GM12878 (cell line): ENCODE results near the gene SYF2. TPM values are rescaled to one million over a fixed set of nuclear protein-coding genes. Genes with fewer than 3 reads are reported as not detected.
A peak's percentile ranks its signal among the peaks of the same experiment; 100 is the strongest.

ENCODE experiments used
- ATAC-seq: fragments of 200-7000 bp; cut with Tn5 transposase; 3 replicates; pipeline ENCODE4 v1.9.1; 2020; ENCODE audit warnings: mild to moderate bottlenecking, moderate library complexity
- BruUV-seq: library from RNA; stranded (reverse); fragments of 400-500 nt; replicated peaks from 2 replicates; lab custom pipeline; 2021; lab: Mats Ljungman, UMichigan
- CTCF ChIA-PET: fragments of 300-600 bp; sonication (Branson Sonifier 250); formaldehyde crosslinking; extraction: SDS; loops from one replicate; lab custom pipeline; 2021; ENCODE audit warnings: inconsistent platforms; lab: Yijun Ruan, JAX
- POLR2A ChIA-PET: fragments of 350-600 bp; formaldehyde crosslinking; extraction: SDS; loops from one replicate; lab custom pipeline; 2021; ENCODE audit warnings: inconsistent platforms; lab: Charles Lee
- RAD21 ChIA-PET: fragments of 300-600 bp; sonication (Branson Sonifier 250); formaldehyde crosslinking; loops from one replicate; lab custom pipeline; 2023; ENCODE audit warnings: antibody characterized with exemption; ENCODE audit not compliant: unreplicated experiment; lab: Charles Lee
- SMC1A ChIA-PET: fragments of 300-600 bp; sonication (Branson Sonifier 250); formaldehyde crosslinking; loops from one replicate; lab custom pipeline; 2023; ENCODE audit not compliant: unreplicated experiment, uncharacterized antibody; lab: Charles Lee
- DNase-seq: peaks from one replicate; pipeline ENCODE4 v3.0.0-alpha.2; 2011; ENCODE audit warnings: low read depth, low spot score
- FAIRE-seq: peaks from 3 replicates; lab custom pipeline; 2011; peaks lifted over from hg19 to GRCh38; lab: Jason Lieb, UNC
- H2AFZ ChIP-seq: 2 replicates; pipeline ENCODE4 v1.6.0; 2011; ENCODE audit warnings: low read depth, low read length, control low read depth; ENCODE audit not compliant: control insufficient read depth
- H3K27ac ChIP-seq: 2 replicates; pipeline ENCODE4 v1.5.1; 2011; ENCODE audit warnings: control low read depth; ENCODE audit not compliant: control insufficient read depth, insufficient read depth
- H3K27me3 ChIP-seq, 2 experiments: replicated peaks in 1 of 2; 2 replicates each; pipeline versions ENCODE4 v1.6.0 to v1.6.1; 2011; ENCODE audit warnings: low read length in 1 of 2; ENCODE audit not compliant: control insufficient read depth in 2 of 2, insufficient read depth in 2 of 2
- H3K36me3 ChIP-seq, 2 experiments: 2 replicates each; pipeline ENCODE4 v1.5.1; 2011; ENCODE audit warnings: low read length in 1 of 2; ENCODE audit not compliant: control insufficient read depth in 2 of 2, insufficient read depth in 2 of 2
- H3K4me1 ChIP-seq: 2 replicates; pipeline ENCODE4 v1.6.1; 2011; ENCODE audit warnings: mild to moderate bottlenecking, low read length, moderate library complexity, mixed read lengths; ENCODE audit not compliant: control insufficient read depth, insufficient read depth
- H3K4me2 ChIP-seq: 2 replicates; pipeline ENCODE4 v1.6.0; 2011; ENCODE audit warnings: control low read depth; ENCODE audit not compliant: control insufficient read depth, insufficient read depth
- H3K4me3 ChIP-seq: fragments of 200-600 bp; sonication (generic); 2 replicates; pipeline ENCODE4 v1.5.1; 2016
- H3K79me2 ChIP-seq: 2 replicates; pipeline ENCODE4 v1.6.0; 2011; ENCODE audit warnings: low read length; ENCODE audit not compliant: control insufficient read depth, insufficient read depth
- H3K9ac ChIP-seq: 2 replicates; pipeline ENCODE4 v1.8.0; 2011; ENCODE audit warnings: low read length, control low read depth, mixed read lengths; ENCODE audit not compliant: control insufficient read depth, insufficient read depth
- H3K9me3 ChIP-seq: replicated peaks from 3 replicates; pipeline ENCODE4 v1.5.1; 2011; ENCODE audit warnings: mild to moderate bottlenecking, low read length; ENCODE audit not compliant: control insufficient read depth, insufficient read depth
- H4K20me1 ChIP-seq: 2 replicates; pipeline ENCODE4 v1.6.0; 2011; ENCODE audit not compliant: control insufficient read depth, insufficient read depth
- FOXM1 ChIP-seq: IDR thresholded peaks from 2 replicates; pipeline ENCODE4 v1.6.1; 2012; ENCODE audit warnings: low read depth, mild to moderate bottlenecking, inconsistent platforms, low read length, moderate library complexity
- POLR2A ChIP-seq: IDR thresholded peaks from 2 replicates; pipeline ENCODE4 v1.6.1; 2011; ENCODE audit warnings: low read depth, mild to moderate bottlenecking, low read length
- RUNX3 ChIP-seq: IDR thresholded peaks from 2 replicates; pipeline ENCODE4 v1.6.1; 2012; ENCODE audit warnings: low read length, inconsistent platforms
- SIX5 ChIP-seq: IDR thresholded peaks from 2 replicates; pipeline ENCODE4 v1.6.1; 2011; ENCODE audit warnings: mild to moderate bottlenecking, low read depth, low read length, moderate library complexity; ENCODE audit not compliant: severe bottlenecking
- WGBS: methylation state at CpG from one replicate; pipeline ENCODE4 v1.1.6; 2016; ENCODE audit warnings: low lambda C conversion rate; ENCODE audit not compliant: insufficient replicate concordance, insufficient coverage; ENCODE audit errors: missing lambda C conversion rate; 5-methylcytosine and 5-hydroxymethylcytosine counted together
- in situ Hi-C: fragments of 300-500 bp; cut with MboI; formaldehyde crosslinking; loops from 9 replicates; pipeline ENCODE4 v1.14.3; 2018; ENCODE audit warnings: mixed read lengths
- intact Hi-C: fragments of 100-400 bp; cut with micrococcal nuclease; formaldehyde crosslinking; loops from one replicate; pipeline ENCODE4 v1.14.2; 2022; ENCODE audit not compliant: unreplicated experiment
- polyA plus RNA-seq, 11 experiments: library from polyadenylated mRNA; depleted of rRNA in 4 of 11; unstranded in 6 of 11; stranded (reverse) in 5 of 11; fragments of >200 nt; fragmentation: Nextera tagmentation in 4 of 11; fragmentation: Illumina TruSeq in 1 of 11; extraction: Ambion mirVana in 4 of 11; extraction: Trizol in 1 of 11; gene quantifications; 1 replicate in 1 of 11; 2 replicates in 10 of 11; pipeline versions ENCODE4 v1.2.1 to v1.2.3, GENCODE V29; 2011 to 2016; ENCODE audit warnings: inconsistent platforms in 2 of 11, missing spikeins in 2 of 11, low read depth in 1 of 11
- total RNA-seq, 4 experiments: library from RNA; depleted of rRNA in 3 of 4; stranded (reverse); fragments of >200 nt in 3 of 4; fragmentation: Illumina TruSeq in 1 of 4; extraction: Trizol in 1 of 4; gene quantifications; 2 replicates each; pipeline versions ENCODE4 v1.2.1 to v1.2.3, GENCODE V29; 2013 to 2021

SYF2 gene
- total and polyA plus RNA-seq, 10 of the 15 experiments (the other 5 are each of a cell fraction or from before 2014, with no cell fraction given) = 20.3 to 70.5 (median 35.3) TPM

- intact Hi-C loops = loop anchor here (5.0 to 10.0 kb wide), 4 partner anchors 91 to 281 kb away; no protein-coding TSS in a partner anchor
- no peak overlapping the region for H3K4me3 ChIP-seq
- ChIA-PET POLR2A (interaction anchor here (1.9 kb wide), 1 partner anchor 22 kb away, joined by 5 read pairs; no protein-coding TSS in a partner anchor), CTCF (interaction anchor here (0.5 to 4.4 kb wide), 30 partner anchors 10 to 764 kb away, joined by 3 to 64 read pairs (median 6); partner anchors contain the start of gene SYF2), RAD21 (interaction anchor here (0.7 to 3.3 kb wide), 10 partner anchors 10 to 608 kb away, joined by 3 to 22 read pairs (median 4); partner anchors contain the start of gene SYF2), SMC1A (interaction anchor here (0.6 to 6.3 kb wide), 16 partner anchors 9 to 357 kb away, joined by 3 to 37 read pairs (median 4); no protein-coding TSS in a partner anchor)
- no peak overlapping the region for H2AFZ ChIP-seq
- 0 out of 4 replicates have a peak, but pooled peaks cover 0 to 1% of the 10 kb centered on the region in 2 experiments for H3K27me3 ChIP-seq
- FAIRE-seq (no peak), ATAC-seq (no peak), DNase-seq (no peak)
- TF ChIP-seq RUNX3 (peak; percentile 45; the same call in 1 of the 2 replicates), FOXM1 (no peak)
- no peak overlapping the region for H3K4me2 ChIP-seq
- H3K36me3 ChIP-seq = no peaks in the 10 kb centered on the region
- no peak overlapping the region for H3K27ac ChIP-seq
- BruUV-seq = no TSS peak
- no peak overlapping the region for H3K9ac ChIP-seq
- H3K9me3 ChIP-seq = no peaks in the 10 kb centered on the region
- in situ Hi-C loops = loop anchor here (5.0 to 10.0 kb wide), 2 partner anchors 359 to 521 kb away; no protein-coding TSS in a partner anchor
- H3K79me2 ChIP-seq = no peaks in the 10 kb centered on the region
- 58% methylated on average over 5 of the region's 5 CpGs for WGBS
- no peaks in the 10 kb centered on the region for H3K4me1 ChIP-seq
- H4K20me1 ChIP-seq = no peaks in the 10 kb centered on the region
Observed at GRCh38 chr1:25206201-25206600, 26.1 kb downstream of the SYF2 start.

GRCh38 chr1:25205786-25206185 lies 26.5 kb downstream of the SYF2 start:
- Histone ChIP-seq H3K9me3 (no peaks in the 10 kb centered on the region), H3K79me2 (no peaks in the 10 kb centered on the region), H3K4me3 (no peak overlapping the region), H2AFZ (no peak overlapping the region), H3K9ac (no peak overlapping the region), H3K27ac (no peak overlapping the region), H3K4me2 (no peak overlapping the region), H3K27me3 (0 out of 4 replicates have a peak, but pooled peaks cover 0 to 1% of the 10 kb centered on the region in 2 experiments), H3K4me1 (no peaks in the 10 kb centered on the region), H4K20me1 (no peaks in the 10 kb centered on the region), H3K36me3 (no peaks in the 10 kb centered on the region)
- no peak for FAIRE-seq
- no peak for DNase-seq
- ChIA-PET SMC1A (interaction anchor here (0.9 to 6.3 kb wide), 15 partner anchors 10 to 356 kb away, joined by 3 to 37 read pairs (median 4); no protein-coding TSS in a partner anchor), RAD21 (interaction anchor here (0.6 to 3.3 kb wide), 13 partner anchors 9 to 357 kb away, joined by 3 to 22 read pairs (median 4); partner anchors contain the start of gene SYF2), CTCF (interaction anchor here (0.5 to 4.4 kb wide), 40 partner anchors 9 to 764 kb away, joined by 3 to 64 read pairs (median 5); partner anchors contain the start of gene SYF2), POLR2A (interaction anchor here (1.9 kb wide), 1 partner anchor 23 kb away, joined by 5 read pairs; no protein-coding TSS in a partner anchor)
- intact Hi-C loops (loop anchor here (1.0 to 10.0 kb wide), 5 partner anchors 91 to 357 kb away; no protein-coding TSS in a partner anchor), in situ Hi-C loops (loop anchor here (5.0 to 10.0 kb wide), 2 partner anchors 358 to 521 kb away; no protein-coding TSS in a partner anchor)
- 55% methylated on average over 5 of the region's 5 CpGs for WGBS
- BruUV-seq = no TSS peak
- no peak for ATAC-seq
- TF ChIP-seq POLR2A (no peak), SIX5 (no peak)
